HCT116 (cell line): ENCODE data around the gene URB1. TPM values are rescaled to one million over a fixed set of nuclear protein-coding genes. Genes with fewer than 3 reads are reported as not detected.

Source experiments
- ATAC-seq: fragments of 200-7000 bp; cut with Tn5 transposase; 2 replicates; pipeline ENCODE4 v1.9.1; 2020; ENCODE audit warnings: mild to moderate bottlenecking, moderate library complexity
- BruUV-seq: library from RNA; stranded (reverse); fragments of 400-500 nt; replicated peaks from 2 replicates; lab custom pipeline; 2021; lab: Mats Ljungman, UMichigan
- CTCF ChIA-PET: fragments of 300-600 bp; sonication (Branson Sonifier 250); formaldehyde crosslinking; loops from one replicate; lab custom pipeline; 2021; ENCODE audit warnings: antibody characterized with exemption; lab: Charles Lee
- POLR2A ChIA-PET: fragments of 300-600, 350-600 bp; sonication (Branson Sonifier 250); formaldehyde crosslinking; loops from one replicate; lab custom pipeline; 2021; ENCODE audit warnings: antibody characterized with exemption; lab: Charles Lee
- RAD21 ChIA-PET, 2 experiments: fragments of 300-600 bp; sonication (Branson Sonifier 250); formaldehyde crosslinking; loops; one replicate each; lab custom pipeline; 2023; ENCODE audit warnings: low total read pairs in 2 of 2; ENCODE audit not compliant: uncharacterized antibody in 2 of 2, unreplicated experiment in 2 of 2, low non-redundant PET in 1 of 2; lab: Charles Lee
- DNase-seq: peaks from one replicate; pipeline ENCODE4 v3.0.0-alpha.2; 2010; ENCODE audit warnings: low read depth, low spot score
- H2AFZ ChIP-seq: fragments of 200-600 bp; shearing (Covaris generic), sonication (generic); 2 replicates; pipeline ENCODE4 v1.6.1; 2017; ENCODE audit warnings: low read depth, mixed run types, mixed read lengths, antibody characterized with exemption, low read length; ENCODE audit not compliant: poor library complexity, severe bottlenecking
- H3K27ac ChIP-seq: 2 replicates; pipeline ENCODE4 v1.5.1; 2012; ENCODE audit warnings: low read depth, low read length
- H3K27me3 ChIP-seq: fragments of 200-600 bp; sonication (generic); 2 replicates; pipeline ENCODE4 v1.6.1; 2016; ENCODE audit warnings: mixed run types, low read length, mixed read lengths; ENCODE audit not compliant: insufficient read depth
- H3K36me3 ChIP-seq, 2 experiments: fragments of 200-500 bp in 1 of 2; fragments of 200-600 bp in 1 of 2; sonication (Bioruptor generic) in 1 of 2; sonication (generic) in 1 of 2; 2 replicates each; pipeline versions ENCODE4 v1.5.1 to v1.6.1; 2014 to 2016; ENCODE audit warnings: low read length in 2 of 2, inconsistent platforms in 1 of 2, mixed read lengths in 1 of 2, mixed run types in 1 of 2; ENCODE audit not compliant: insufficient read depth in 2 of 2, control insufficient read depth in 1 of 2
- H3K4me1 ChIP-seq, 2 experiments: fragments of 200-600 bp in 1 of 2; sonication (generic) in 1 of 2; 2 replicates each; pipeline versions ENCODE4 v1.5.1 to v1.6.1; 2012 to 2017; ENCODE audit warnings: low read length in 2 of 2, inconsistent platforms in 1 of 2, mild to moderate bottlenecking in 1 of 2, mixed read lengths in 1 of 2, mixed run types in 1 of 2, moderate library complexity in 1 of 2; ENCODE audit not compliant: insufficient read depth in 2 of 2, control insufficient read depth in 1 of 2
- H3K4me2 ChIP-seq: fragments of 200-600 bp; sonication (generic); 2 replicates; pipeline ENCODE4 v1.6.1; 2017; ENCODE audit warnings: mixed run types, low read length, mixed read lengths
- H3K4me3 ChIP-seq, 2 experiments: fragments of 200-600 bp in 1 of 2; sonication (generic) in 1 of 2; replicated peaks in 1 of 2; 2 replicates each; pipeline ENCODE4 v1.5.1; 2011 to 2016; ENCODE audit warnings: low read length in 2 of 2, control low read depth in 1 of 2, low read depth in 1 of 2, mild to moderate bottlenecking in 1 of 2, mixed read lengths in 1 of 2, mixed run types in 1 of 2
- H3K79me2 ChIP-seq: fragments of 200-600 bp; sonication (generic); 2 replicates; pipeline ENCODE4 v1.6.1; 2017; ENCODE audit warnings: mild to moderate bottlenecking, mixed run types, low read length, moderate library complexity, mixed read lengths; ENCODE audit not compliant: insufficient read depth
- H3K9ac ChIP-seq: fragments of 200-600 bp; sonication (generic); 2 replicates; pipeline ENCODE4 v1.6.1; 2016; ENCODE audit warnings: low read length, mixed read lengths
- H3K9me2 ChIP-seq: fragments of 200-600 bp; sonication (generic), shearing (Covaris generic); 2 replicates; pipeline ENCODE4 v1.6.1; 2017; ENCODE audit warnings: mixed run types, mild to moderate bottlenecking, moderate library complexity; ENCODE audit not compliant: insufficient read depth
- H3K9me3 ChIP-seq, 2 experiments: fragments of 200-500 bp in 1 of 2; fragments of 200-600 bp in 1 of 2; sonication (Bioruptor generic) in 1 of 2; sonication (generic) in 1 of 2; 2 replicates each; pipeline ENCODE4 v1.6.1; 2014 to 2017; ENCODE audit warnings: low read length in 2 of 2, mixed read lengths in 2 of 2, inconsistent platforms in 1 of 2, low read depth in 1 of 2, mild to moderate bottlenecking in 1 of 2, mixed run types in 1 of 2, moderate library complexity in 1 of 2; ENCODE audit not compliant: control insufficient read depth in 1 of 2, insufficient read depth in 1 of 2
- H4K20me1 ChIP-seq: fragments of 200-600 bp; sonication (generic), shearing (Covaris generic); 2 replicates; pipeline ENCODE4 v1.6.1; 2017; ENCODE audit warnings: mixed run types, mild to moderate bottlenecking, moderate library complexity; ENCODE audit not compliant: insufficient read depth
- CBX3 ChIP-seq: IDR thresholded peaks from 2 replicates; pipeline ENCODE4 v1.6.1; 2012; ENCODE audit warnings: low read depth
- CEBPB ChIP-seq: IDR thresholded peaks from 2 replicates; pipeline ENCODE4 v1.6.1; 2012; ENCODE audit warnings: low read depth
- EGR1 ChIP-seq: IDR thresholded peaks from 2 replicates; pipeline ENCODE4 v1.6.1; 2012; ENCODE audit warnings: low read depth
- ELF1 ChIP-seq: IDR thresholded peaks from 2 replicates; pipeline ENCODE4 v1.6.1; 2012; ENCODE audit warnings: low read depth, borderline replicate concordance
- EZH2 ChIP-seq: fragments of 200-600 bp; sonication (generic); IDR thresholded peaks from 2 replicates; pipeline ENCODE4 v1.6.1; 2017; ENCODE audit warnings: antibody characterized with exemption, mixed run types
- EZH2phosphoT487 ChIP-seq: fragments of 200-600 bp; IDR thresholded peaks from 2 replicates; pipeline ENCODE4 v1.6.1; 2018; ENCODE audit warnings: antibody characterized with exemption, borderline replicate concordance
- FOSL1 ChIP-seq: IDR thresholded peaks from 2 replicates; pipeline ENCODE4 v1.6.1; 2012; ENCODE audit warnings: low read depth
- POLR2A ChIP-seq: IDR thresholded peaks from 2 replicates; pipeline ENCODE4 v1.7.0; 2011; ENCODE audit warnings: borderline replicate concordance; ENCODE audit not compliant: insufficient read depth, insufficient read length; ENCODE audit errors: extremely low read depth
- POLR2AphosphoS5 ChIP-seq: IDR thresholded peaks from 2 replicates; pipeline ENCODE4 v1.6.1; 2011; ENCODE audit warnings: mild to moderate bottlenecking, low read depth, low read length, moderate library complexity
- RAD21 ChIP-seq: IDR thresholded peaks from 2 replicates; pipeline ENCODE4 v1.6.1; 2012; ENCODE audit warnings: low read depth, mild to moderate bottlenecking
- SP1 ChIP-seq: IDR thresholded peaks from 2 replicates; pipeline ENCODE4 v1.6.1; 2012; ENCODE audit warnings: low read depth
- SRF ChIP-seq: IDR thresholded peaks from 2 replicates; pipeline ENCODE4 v1.6.1; 2012; ENCODE audit warnings: low read depth
- TCF7L2 ChIP-seq: IDR thresholded peaks from 2 replicates; pipeline ENCODE4 v1.7.0; 2011; ENCODE audit warnings: borderline replicate concordance, inconsistent platforms; ENCODE audit not compliant: insufficient read depth, insufficient read length; ENCODE audit errors: extremely low read depth
- YY1 ChIP-seq: IDR thresholded peaks from 2 replicates; pipeline ENCODE4 v1.6.1; 2011; ENCODE audit warnings: low read length, low read depth, moderate library complexity, mild to moderate bottlenecking; ENCODE audit not compliant: insufficient replicate concordance; ENCODE audit errors: extremely low read depth
- ZFX ChIP-seq: fragments of 450-650 bp; IDR thresholded peaks from 2 replicates; pipeline ENCODE4 v1.6.1; 2017
- ZNF274 ChIP-seq: fragments of 200-500 bp; sonication (Bioruptor generic); IDR thresholded peaks from 2 replicates; pipeline ENCODE4 v1.6.1; 2014; ENCODE audit warnings: mild to moderate bottlenecking, low read depth, low read length, inconsistent platforms
- intact Hi-C: fragments of 100-400 bp; cut with micrococcal nuclease; formaldehyde crosslinking; loops from 2 replicates; pipeline ENCODE4 v1.10.0; 2022
- total RNA-seq: library from RNA; stranded (reverse); gene quantifications from one replicate; pipeline ENCODE4 v1.2.1, GENCODE V29; 2021; ENCODE audit not compliant: unreplicated experiment
- TF ChIP-seq, protein P1 (sequence below), 3 experiments: fragments of 200-600 bp in 1 of 3; sonication (generic) in 1 of 3; IDR thresholded peaks in 2 of 3; conservative IDR thresholded peaks in 1 of 3; 2 replicates each; pipeline ENCODE4 v1.5.1; 2012 to 2017; ENCODE audit warnings: low read depth in 2 of 3, low read length in 2 of 3, antibody characterized with exemption in 1 of 3, borderline replicate concordance in 1 of 3, control low read depth in 1 of 3, mild to moderate bottlenecking in 1 of 3, mixed read lengths in 1 of 3, mixed run types in 1 of 3, moderate library complexity in 1 of 3; ENCODE audit not compliant: insufficient read depth in 1 of 3
- TF ChIP-seq, protein P2 (sequence below): IDR thresholded peaks from 2 replicates; pipeline ENCODE4 v1.6.1; 2012; ENCODE audit warnings: low read depth
- TF ChIP-seq, protein P3 (sequence below): IDR thresholded peaks from 2 replicates; pipeline ENCODE4 v1.6.1; 2012
- TF ChIP-seq, protein P4 (sequence below): IDR thresholded peaks from 2 replicates; pipeline ENCODE4 v1.6.1; 2011; ENCODE audit warnings: mild to moderate bottlenecking, low read length, moderate library complexity; ENCODE audit not compliant: insufficient replicate concordance; ENCODE audit errors: extremely low read depth

Gene URB1
- total RNA-seq, 1 experiment from 2014 or later = 28.3 TPM

DNA sequence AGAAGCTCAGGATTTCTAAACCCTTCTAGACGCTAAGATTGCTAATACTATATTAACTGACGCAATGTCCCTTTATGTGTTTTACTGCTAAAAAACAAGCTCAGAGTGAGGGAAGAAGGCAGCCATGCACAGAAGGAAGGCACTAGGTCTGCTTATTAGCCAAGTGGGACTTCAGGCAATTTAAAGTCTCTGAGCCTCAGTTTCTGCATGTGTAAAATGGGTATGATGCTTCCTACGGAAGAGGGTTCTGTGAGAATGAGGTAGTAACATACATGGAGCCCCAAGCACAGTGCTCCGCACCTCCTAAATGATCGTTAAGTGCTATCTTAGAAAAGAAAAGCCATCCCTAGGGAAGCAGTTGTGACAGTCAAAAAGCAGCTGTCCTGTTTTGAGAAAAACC is 130.9 kb downstream of the URB1 start:
- no peak for DNase-seq
- no peaks in the 10 kb centered on the region for H4K20me1 ChIP-seq
- H3K4me2 ChIP-seq = no peak overlapping the region
- H3K79me2 ChIP-seq = no peaks in the 10 kb centered on the region
- ChIA-PET RAD21 (interaction anchor here in 1 of 2 experiments (1.0 kb wide), 1 partner anchor 396 kb away, joined by 3 read pairs; no protein-coding TSS in a partner anchor), POLR2A (no interaction called here), CTCF (no interaction called here)
- H3K4me3 ChIP-seq = no peak overlapping the region
- H3K27me3 ChIP-seq = peaks cover 5% of the 10 kb centered on the region; the same call in 1 of the 2 replicates
- H3K9me2 ChIP-seq = no peaks in the 10 kb centered on the region
- no peak overlapping the region for H2AFZ ChIP-seq
- intact Hi-C loops = no loop called here
- no peaks in the 10 kb centered on the region for H3K9me3 ChIP-seq
- H3K4me1 ChIP-seq = peaks cover 0 to 11% of the 10 kb centered on the region in 2 experiments; a peak in 3 of 4 replicates
- no peak overlapping the region for H3K27ac ChIP-seq
- TF ChIP-seq EZH2phosphoT487 = no peak
- TF ChIP-seq YY1 = no peak
- TF ChIP-seq ELF1 = no peak
- no peak for TF ChIP-seq CEBPB
- no peak for TF ChIP-seq POLR2AphosphoS5
- TF ChIP-seq, protein P1, sequence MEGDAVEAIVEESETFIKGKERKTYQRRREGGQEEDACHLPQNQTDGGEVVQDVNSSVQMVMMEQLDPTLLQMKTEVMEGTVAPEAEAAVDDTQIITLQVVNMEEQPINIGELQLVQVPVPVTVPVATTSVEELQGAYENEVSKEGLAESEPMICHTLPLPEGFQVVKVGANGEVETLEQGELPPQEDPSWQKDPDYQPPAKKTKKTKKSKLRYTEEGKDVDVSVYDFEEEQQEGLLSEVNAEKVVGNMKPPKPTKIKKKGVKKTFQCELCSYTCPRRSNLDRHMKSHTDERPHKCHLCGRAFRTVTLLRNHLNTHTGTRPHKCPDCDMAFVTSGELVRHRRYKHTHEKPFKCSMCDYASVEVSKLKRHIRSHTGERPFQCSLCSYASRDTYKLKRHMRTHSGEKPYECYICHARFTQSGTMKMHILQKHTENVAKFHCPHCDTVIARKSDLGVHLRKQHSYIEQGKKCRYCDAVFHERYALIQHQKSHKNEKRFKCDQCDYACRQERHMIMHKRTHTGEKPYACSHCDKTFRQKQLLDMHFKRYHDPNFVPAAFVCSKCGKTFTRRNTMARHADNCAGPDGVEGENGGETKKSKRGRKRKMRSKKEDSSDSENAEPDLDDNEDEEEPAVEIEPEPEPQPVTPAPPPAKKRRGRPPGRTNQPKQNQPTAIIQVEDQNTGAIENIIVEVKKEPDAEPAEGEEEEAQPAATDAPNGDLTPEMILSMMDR (IDR thresholded peaks at IDR 0.05 in 2 of 3, conservative IDR thresholded peaks at IDR 0.05 in 1 of 3; ENCODE audit: borderline replicate concordance in 1 of 3, insufficient read depth in 1 of 3, low read depth in 2 of 3, low read length in 2 of 3) = no peak
- no peak for TF ChIP-seq POLR2A
- no peak for TF ChIP-seq ZNF274
- TF ChIP-seq, protein P2, sequence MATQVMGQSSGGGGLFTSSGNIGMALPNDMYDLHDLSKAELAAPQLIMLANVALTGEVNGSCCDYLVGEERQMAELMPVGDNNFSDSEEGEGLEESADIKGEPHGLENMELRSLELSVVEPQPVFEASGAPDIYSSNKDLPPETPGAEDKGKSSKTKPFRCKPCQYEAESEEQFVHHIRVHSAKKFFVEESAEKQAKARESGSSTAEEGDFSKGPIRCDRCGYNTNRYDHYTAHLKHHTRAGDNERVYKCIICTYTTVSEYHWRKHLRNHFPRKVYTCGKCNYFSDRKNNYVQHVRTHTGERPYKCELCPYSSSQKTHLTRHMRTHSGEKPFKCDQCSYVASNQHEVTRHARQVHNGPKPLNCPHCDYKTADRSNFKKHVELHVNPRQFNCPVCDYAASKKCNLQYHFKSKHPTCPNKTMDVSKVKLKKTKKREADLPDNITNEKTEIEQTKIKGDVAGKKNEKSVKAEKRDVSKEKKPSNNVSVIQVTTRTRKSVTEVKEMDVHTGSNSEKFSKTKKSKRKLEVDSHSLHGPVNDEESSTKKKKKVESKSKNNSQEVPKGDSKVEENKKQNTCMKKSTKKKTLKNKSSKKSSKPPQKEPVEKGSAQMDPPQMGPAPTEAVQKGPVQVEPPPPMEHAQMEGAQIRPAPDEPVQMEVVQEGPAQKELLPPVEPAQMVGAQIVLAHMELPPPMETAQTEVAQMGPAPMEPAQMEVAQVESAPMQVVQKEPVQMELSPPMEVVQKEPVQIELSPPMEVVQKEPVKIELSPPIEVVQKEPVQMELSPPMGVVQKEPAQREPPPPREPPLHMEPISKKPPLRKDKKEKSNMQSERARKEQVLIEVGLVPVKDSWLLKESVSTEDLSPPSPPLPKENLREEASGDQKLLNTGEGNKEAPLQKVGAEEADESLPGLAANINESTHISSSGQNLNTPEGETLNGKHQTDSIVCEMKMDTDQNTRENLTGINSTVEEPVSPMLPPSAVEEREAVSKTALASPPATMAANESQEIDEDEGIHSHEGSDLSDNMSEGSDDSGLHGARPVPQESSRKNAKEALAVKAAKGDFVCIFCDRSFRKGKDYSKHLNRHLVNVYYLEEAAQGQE = no peak
- TF ChIP-seq RAD21 = no peak
- TF ChIP-seq ZFX = no peak
- no peak for TF ChIP-seq CBX3
- TF ChIP-seq EGR1 = no peak
- TF ChIP-seq TCF7L2 = no peak
- TF ChIP-seq EZH2 = no peak
- no peak for TF ChIP-seq SRF
- TF ChIP-seq FOSL1 = no peak
- TF ChIP-seq SP1 = no peak
- TF ChIP-seq, protein P3, sequence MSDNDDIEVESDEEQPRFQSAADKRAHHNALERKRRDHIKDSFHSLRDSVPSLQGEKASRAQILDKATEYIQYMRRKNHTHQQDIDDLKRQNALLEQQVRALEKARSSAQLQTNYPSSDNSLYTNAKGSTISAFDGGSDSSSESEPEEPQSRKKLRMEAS = no peak
- TF ChIP-seq, protein P4, sequence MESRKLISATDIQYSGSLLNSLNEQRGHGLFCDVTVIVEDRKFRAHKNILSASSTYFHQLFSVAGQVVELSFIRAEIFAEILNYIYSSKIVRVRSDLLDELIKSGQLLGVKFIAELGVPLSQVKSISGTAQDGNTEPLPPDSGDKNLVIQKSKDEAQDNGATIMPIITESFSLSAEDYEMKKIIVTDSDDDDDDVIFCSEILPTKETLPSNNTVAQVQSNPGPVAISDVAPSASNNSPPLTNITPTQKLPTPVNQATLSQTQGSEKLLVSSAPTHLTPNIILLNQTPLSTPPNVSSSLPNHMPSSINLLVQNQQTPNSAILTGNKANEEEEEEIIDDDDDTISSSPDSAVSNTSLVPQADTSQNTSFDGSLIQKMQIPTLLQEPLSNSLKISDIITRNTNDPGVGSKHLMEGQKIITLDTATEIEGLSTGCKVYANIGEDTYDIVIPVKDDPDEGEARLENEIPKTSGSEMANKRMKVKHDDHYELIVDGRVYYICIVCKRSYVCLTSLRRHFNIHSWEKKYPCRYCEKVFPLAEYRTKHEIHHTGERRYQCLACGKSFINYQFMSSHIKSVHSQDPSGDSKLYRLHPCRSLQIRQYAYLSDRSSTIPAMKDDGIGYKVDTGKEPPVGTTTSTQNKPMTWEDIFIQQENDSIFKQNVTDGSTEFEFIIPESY = no peak
- BruUV-seq = no TSS peak
- ATAC-seq = no peak
- H3K9ac ChIP-seq = no peak overlapping the region
- 0 out of 4 replicates have a peak, but pooled peaks cover 0 to under 1% of the 10 kb centered on the region in 2 experiments for H3K36me3 ChIP-seq
